Heart left ventricle (tissue), 16 donors: ENCODE data around the gene DES. TPM values are rescaled to one million over a fixed set of nuclear protein-coding genes. Genes with fewer than 3 reads are reported as not detected.

Experiments used
- ATAC-seq, 4 donors: fragments of 200-7000 bp; cut with Tn5 transposase; one replicate each; pipeline ENCODE4 v1.9.1; 2020 to 2022; ENCODE audit warnings: moderate library complexity in 4 of 4, mild to moderate bottlenecking in 3 of 4, moderate number of reproducible peaks in 1 of 4
- DNase-seq, 5 donors: peaks; one replicate each; pipeline ENCODE4 v3.0.0-alpha.2; 2020
- H3K27ac ChIP-seq, 12 donors: fragments of 200-600 bp; sonication (generic) in 4 of 12; one replicate each; pipeline versions ENCODE4 v1.5.0 to v1.8.0; 2016 to 2022; ENCODE audit warnings: mild to moderate bottlenecking in 2 of 12
- H3K27me3 ChIP-seq, 9 donors: fragments of 200-600 bp; sonication (generic) in 2 of 9; one replicate each; pipeline versions ENCODE4 v1.5.1 to v1.8.0; 2016 to 2022; ENCODE audit warnings: mild to moderate bottlenecking in 3 of 9
- H3K36me3 ChIP-seq, 9 donors: fragments of 200-600 bp; sonication (generic) in 2 of 9; one replicate each; pipeline versions ENCODE4 v1.5.0 to v1.8.0; 2018 to 2022; ENCODE audit warnings: mild to moderate bottlenecking in 2 of 9
- H3K4me1 ChIP-seq, 12 donors: fragments of 200-600 bp; sonication (generic) in 4 of 12; one replicate each; pipeline versions ENCODE4 v1.5.0 to v1.8.0; 2016 to 2022; ENCODE audit warnings: mild to moderate bottlenecking in 3 of 12
- H3K4me3 ChIP-seq, 12 donors: fragments of 200-600 bp; sonication (generic) in 4 of 12; one replicate each; pipeline versions ENCODE4 v1.5.0 to v1.8.0; 2017 to 2022; ENCODE audit warnings: mild to moderate bottlenecking in 9 of 12, moderate library complexity in 4 of 12
- H3K9me3 ChIP-seq, 12 donors: fragments of 200-600 bp; sonication (generic) in 4 of 12; one replicate each; pipeline versions ENCODE4 v1.5.0 to v1.8.0; 2016 to 2022; ENCODE audit warnings: mild to moderate bottlenecking in 1 of 12
- CTCF ChIP-seq, 12 donors: fragments of 200-600 bp; sonication (generic) in 4 of 12; IDR thresholded peaks; one replicate each; pipeline versions ENCODE4 v1.5.0 to v1.8.0; 2018 to 2022; ENCODE audit warnings: antibody characterized with exemption in 12 of 12, mild to moderate bottlenecking in 5 of 12
- POLR2A ChIP-seq, 2 donors: fragments of 450-650 bp; IDR thresholded peaks; one replicate each; pipeline ENCODE4 v1.6.1; 2017; ENCODE audit warnings: antibody characterized with exemption in 2 of 2, mild to moderate bottlenecking in 2 of 2, moderate library complexity in 2 of 2
- WGBS, 4 donors: extraction: QIAGEN DNeasy Blood & Tissue Kit in 2 of 4; methylation state at CpG; one replicate each; pipeline versions ENCODE4 v1.1.5 to v1.1.7; 2013 to 2018; 5-methylcytosine and 5-hydroxymethylcytosine counted together
- intact Hi-C, 10 donors: fragments of 100-400 bp; cut with DNase I; formaldehyde crosslinking; loops; one replicate each; pipeline versions ENCODE4 v1.11.1 to v1.14.2; 2022
- polyA plus RNA-seq, 2 donors: library from polyadenylated mRNA; stranded (reverse); fragments of 200-250 nt; gene quantifications; one replicate each; pipeline ENCODE4 v1.2.3, GENCODE V29; 2013
- total RNA-seq, 9 donors: library from RNA; depleted of rRNA in 2 of 9; stranded (reverse); fragments of >200 nt in 2 of 9; fragmentation: NEBNext Ultra II Directional in 3 of 9; extraction: Animal tissue kit (Norgen Biotek cat#: 25700) in 3 of 9; gene quantifications; one replicate each; pipeline versions ENCODE4 v1.1.0 to v1.2.4, GENCODE V29; 2016 to 2023
- donor health status: ischemic (EF 13 %, LVEDD 7.1; RV severe dilation, severe dysfunction).
- donor health status: healthy with polysubstance abuse.
- donor health status: DM: no; HTN: yes; CAD: no.
- donor health status: DM: no; HTN: no; CAD: no.
- donor health status: ischemic (EF 25% LVEDD 6.9; RV normal size, moderate dysfunction).
- donor health status: ischemic (EF 25% LVEDD 5.7; RV mildly dilated, moderate dysfunction).
- donor health status: healthy.
- donor health status: DM: yes; HTN: yes; CAD: no.
- donor health status: ischemic (EF 35%, LVEDD 5.7; RV mildly dilated, moderate dysfunction).
- donor health status: nonischemic (EF 11% LVEDD 7.7; RV severe dilation, severe dysfunction).
- donor health status: DM: yes; HTN: yes; CAD: no.
- donor health status: PGD.
- donor health status: ischemic (EF 29% LVEDD 5.4; RV normal size, mild dysfunction).
- donor health status: nonischemic (EF 23%, LVEDD 6.1; RV moderate dilation, normal function).

Gene DES
- total and polyA plus RNA-seq, 11 donors: 9,618 to 28,674 (median 17,979) TPM

GRCh38 chr2:219464286-219465032 is 46.3 kb downstream of the DES start:
- Histone ChIP-seq H3K4me3 (no peak overlapping the region), H3K27ac (peak overlapping the region in 6 of 12 donors; percentile 27 to 96 (median 50)), H3K9me3 (no peaks in the 10 kb centered on the region), H3K4me1 (peaks cover 0 to 88% (median 16%) of the 10 kb centered on the region in 12 donors), H3K27me3 (peaks cover 0 to 9% (median 0%) of the 10 kb centered on the region in 9 donors), H3K36me3 (peaks cover 0 to 29% (median 0%) of the 10 kb centered on the region in 9 donors)
- TF ChIP-seq CTCF (IDR thresholded peaks at IDR 0.05): no peak
- no peak for TF ChIP-seq POLR2A (IDR thresholded peaks at IDR 0.05)
- intact Hi-C loops: loop anchor here in 1 of 10 donors (5.0 kb wide), 1 partner anchor 62 kb away; no protein-coding TSS in a partner anchor
- ATAC-seq (no peak), DNase-seq (no peak)
- 77 to 88% (median 84%) methylated on average over 17 to 21 of the region's 21 CpGs for WGBS, 4 donors

- Histone ChIP-seq H3K27ac (peak overlapping the region in 8 of 12 donors; percentile 22 to 96 (median 52)), H3K4me1 (peaks cover 0 to 87% (median 17%) of the 10 kb centered on the region in 12 donors), H3K27me3 (no peaks in the 10 kb centered on the region), H3K36me3 (peaks cover 0 to 29% (median 0%) of the 10 kb centered on the region in 9 donors), H3K9me3 (no peaks in the 10 kb centered on the region), H3K4me3 (no peak overlapping the region)
- DNase-seq (no peak), ATAC-seq (no peak)
- 71 to 86% (median 80%) methylated on average over 32 to 47 of the region's 47 CpGs for WGBS, 4 donors
- TF ChIP-seq CTCF (IDR thresholded peaks at IDR 0.05) (no peak), POLR2A (IDR thresholded peaks at IDR 0.05) (no peak)
- intact Hi-C loops: no loop called here
These were observed 47.7 kb downstream of the DES start for GRCh38 chr2:219465659-219466561.

GRCh38 chr2:219466816-219467735 is 48.9 kb downstream of the DES start:
- DNase-seq (no peak), ATAC-seq (no peak)
- H3K27me3 ChIP-seq: no peaks in the 10 kb centered on the region
- H3K4me3 ChIP-seq: no peak overlapping the region
- intact Hi-C loops: no loop called here
- H3K4me1 ChIP-seq: peaks cover 0 to 77% (median 17%) of the 10 kb centered on the region in 12 donors
- H3K27ac ChIP-seq: peak overlapping the region in 8 of 12 donors; percentile 17 to 72 (median 59)
- WGBS, 4 donors: 61 to 69% (median 66%) methylated on average over 28 of the region's 28 CpGs
- TF ChIP-seq POLR2A (IDR thresholded peaks at IDR 0.05): no peak
- TF ChIP-seq CTCF (IDR thresholded peaks at IDR 0.05): no peak
- H3K36me3 ChIP-seq: peaks cover 0 to 33% (median 0%) of the 10 kb centered on the region in 9 donors
- H3K9me3 ChIP-seq: no peaks in the 10 kb centered on the region
